ENCODE data around the gene TBXAS1. TPM values are rescaled to one million over a fixed set of nuclear protein-coding genes. Genes with fewer than 3 reads are reported as not detected.

Gene TBXAS1
- total and polyA plus RNA-seq, 4 donors = 4.1 to 22.4 (median 12.2) TPM

- no peak for TF ChIP-seq HNF4A (conservative IDR thresholded peaks at IDR 0.05)
- TF ChIP-seq TAF1 (conservative IDR thresholded peaks at IDR 0.05) = no peak
- TF ChIP-seq JUND (IDR thresholded peaks at IDR 0.05) = no peak
- no peak for TF ChIP-seq CTCF (IDR thresholded peaks at IDR 0.05; ENCODE audit: low read depth, low read length, missing input control)
- TF ChIP-seq GABPA (IDR thresholded peaks at IDR 0.05 in 1 of 2, conservative IDR thresholded peaks at IDR 0.05 in 1 of 2) = no peak
- TF ChIP-seq SP1 (IDR thresholded peaks at IDR 0.05) = no peak
- TF ChIP-seq REST (IDR thresholded peaks at IDR 0.05) = no peak
- TF ChIP-seq ATF3 (IDR thresholded peaks at IDR 0.05) = no peak
- TF ChIP-seq FOXA1 (IDR thresholded peaks at IDR 0.05) = no peak
- TF ChIP-seq RXRA (IDR thresholded peaks at IDR 0.05) = no peak
- TF ChIP-seq EGR1 (IDR thresholded peaks at IDR 0.05; ENCODE audit: low read depth in 2 of 2) = no peak
- DNase-seq (ENCODE audit: low spot score) = no peak
- H3K27ac ChIP-seq (ENCODE audit: low read depth in 1 of 2, low read length in 2 of 2) = peak overlapping the region in 1 of 2 donors; percentile 55
- peak overlapping the region in 2 of 3 donors; percentile 7 to 9 for H3K4me3 ChIP-seq (ENCODE audit: low read depth in 1 of 3, low read length in 3 of 3)
- H3K4me1 ChIP-seq (ENCODE audit: control insufficient read depth in 4 of 4, insufficient read depth in 4 of 4, low read length in 3 of 4) = peaks cover 0 to 2% (median 0%) of the 10 kb centered on the region in 4 donors
- no peaks in the 10 kb centered on the region for H3K36me3 ChIP-seq (ENCODE audit: control insufficient read depth in 4 of 4, insufficient read depth in 3 of 4, low read depth in 1 of 4, low read length in 3 of 4)
- WGBS = 65% methylated on average over 3 of the region's 3 CpGs
- H3K9ac ChIP-seq (ENCODE audit: low read depth in 1 of 2, low read length in 2 of 2) = peak overlapping the region; percentile 3 to 15
- H3K9me3 ChIP-seq (ENCODE audit: control insufficient read depth in 4 of 4, low read length in 3 of 4) = no peaks in the 10 kb centered on the region
- no peaks in the 10 kb centered on the region for H3K27me3 ChIP-seq (ENCODE audit: control insufficient read depth in 4 of 4, insufficient read depth in 4 of 4, low read length in 3 of 4)
These were observed 682 bp downstream of the TBXAS1 start for GRCh38 chr7:139829775-139830117.

- Histone ChIP-seq H3K9me3 (ENCODE audit: control insufficient read depth in 4 of 4, low read length in 3 of 4) (no peaks in the 10 kb centered on the region), H3K4me3 (ENCODE audit: low read depth in 1 of 3, low read length in 3 of 3) (peak overlapping the region in 2 of 3 donors; percentile 7 to 9), H3K36me3 (ENCODE audit: control insufficient read depth in 4 of 4, insufficient read depth in 3 of 4, low read depth in 1 of 4, low read length in 3 of 4) (no peaks in the 10 kb centered on the region), H3K27me3 (ENCODE audit: control insufficient read depth in 4 of 4, insufficient read depth in 4 of 4, low read length in 3 of 4) (no peaks in the 10 kb centered on the region), H3K9ac (ENCODE audit: low read depth in 1 of 2, low read length in 2 of 2) (peak overlapping the region in 1 of 2 donors; percentile 49), H3K27ac (ENCODE audit: low read depth in 1 of 2, low read length in 2 of 2) (no peak overlapping the region), H3K4me1 (ENCODE audit: control insufficient read depth in 4 of 4, insufficient read depth in 4 of 4, low read length in 3 of 4) (peaks cover 0 to 2% (median 0%) of the 10 kb centered on the region in 4 donors)
- DNase-seq (ENCODE audit: low spot score) = no peak
- WGBS = 70% methylated on average over 4 of the region's 4 CpGs
- TF ChIP-seq JUND (IDR thresholded peaks at IDR 0.05) (no peak), GABPA (IDR thresholded peaks at IDR 0.05 in 1 of 2, conservative IDR thresholded peaks at IDR 0.05 in 1 of 2) (no peak), NR2F2 (IDR thresholded peaks at IDR 0.05) (no peak), ATF3 (IDR thresholded peaks at IDR 0.05) (no peak), ZBTB33 (IDR thresholded peaks at IDR 0.05) (no peak), HNF4G (IDR thresholded peaks at IDR 0.05) (no peak), REST (IDR thresholded peaks at IDR 0.05) (no peak), SP1 (IDR thresholded peaks at IDR 0.05) (no peak), FOXA2 (IDR thresholded peaks at IDR 0.05) (no peak), EGR1 (IDR thresholded peaks at IDR 0.05; ENCODE audit: low read depth in 2 of 2) (no peak), RXRA (IDR thresholded peaks at IDR 0.05) (no peak), TAF1 (conservative IDR thresholded peaks at IDR 0.05) (no peak)
These were observed 1.2 kb downstream of the TBXAS1 start for GRCh38 chr7:139830292-139830691.

Measured in liver (tissue), 9 donors.